Smooth muscle cell (in vitro differentiated cells): ENCODE measurements around the gene ADK. TPM values are rescaled to one million over a fixed set of nuclear protein-coding genes. Genes with fewer than 3 reads are reported as not detected.
"Not testable (repeated sequence)": the region's sequence is repeated elsewhere in the genome, so short reads cannot be mapped to it uniquely, and the experiment has no call there.

ENCODE experiments used
- DNase-seq: peaks from one replicate; lab custom pipeline; 2025; ENCODE audit not compliant: unreplicated experiment; lab: John Stamatoyannopoulos, UW
- H2AFZ ChIP-seq: fragments of 200-600 bp; sonication (generic); 2 replicates; pipeline ENCODE4 v1.6.0; 2016; ENCODE audit warnings: antibody characterized with exemption, low read depth, mild to moderate bottlenecking
- H3F3A ChIP-seq: fragments of 200-600 bp; sonication (generic); 2 replicates; pipeline ENCODE4 v1.6.0; 2017; ENCODE audit warnings: antibody characterized with exemption, low read depth
- H3K27ac ChIP-seq: fragments of 200-600 bp; sonication (generic); 2 replicates; pipeline ENCODE4 v1.5.1; 2016; ENCODE audit warnings: low read depth, mild to moderate bottlenecking
- H3K27me3 ChIP-seq: fragments of 200-600 bp; sonication (generic); 2 replicates; pipeline ENCODE4 v1.6.1; 2016; ENCODE audit warnings: low read depth, mild to moderate bottlenecking
- H3K36me3 ChIP-seq: fragments of 200-600 bp; sonication (generic); 2 replicates; pipeline ENCODE4 v1.5.1; 2016; ENCODE audit warnings: low read depth
- H3K4me1 ChIP-seq: fragments of 200-600 bp; sonication (generic); 2 replicates; pipeline ENCODE4 v1.5.1; 2016; ENCODE audit warnings: low read depth
- H3K4me2 ChIP-seq: fragments of 200-600 bp; sonication (generic); 2 replicates; pipeline ENCODE4 v1.6.0; 2016; ENCODE audit warnings: mild to moderate bottlenecking
- H3K4me3 ChIP-seq: fragments of 200-600 bp; sonication (generic); 2 replicates; pipeline ENCODE4 v1.5.1; 2016; ENCODE audit warnings: mild to moderate bottlenecking
- H3K79me2 ChIP-seq: fragments of 200-600 bp; sonication (generic); 2 replicates; pipeline ENCODE4 v1.6.0; 2016; ENCODE audit warnings: low read depth, mild to moderate bottlenecking
- H3K9ac ChIP-seq: fragments of 200-600 bp; sonication (generic); 2 replicates; pipeline ENCODE4 v1.6.0; 2016; ENCODE audit warnings: low read depth
- H3K9me3 ChIP-seq: fragments of 200-600 bp; sonication (generic); replicated peaks from 2 replicates; pipeline ENCODE4 v1.5.1; 2016; ENCODE audit warnings: low read depth
- H4K20me1 ChIP-seq: fragments of 200-600 bp; sonication (generic); 2 replicates; pipeline ENCODE4 v1.6.0; 2016; ENCODE audit warnings: low read depth
- CTCF ChIP-seq: fragments of 200-600 bp; sonication (generic); IDR thresholded peaks from 2 replicates; pipeline ENCODE4 v1.5.1; 2017; ENCODE audit warnings: borderline replicate concordance, mild to moderate bottlenecking, antibody characterized with exemption; ENCODE audit not compliant: insufficient read depth, poor library complexity, severe bottlenecking
- WGBS: methylation state at CpG from one replicate; pipeline ENCODE4 v1.1.7; 2016; ENCODE audit warnings: low lambda C conversion rate; 5-methylcytosine and 5-hydroxymethylcytosine counted together
- polyA plus RNA-seq: library from polyadenylated mRNA; unstranded; fragments of >200 nt; fragmentation: Nextera tagmentation; extraction: Ambion mirVana; gene quantifications from 2 replicates; pipeline ENCODE4 v1.2.1, GENCODE V29; 2016
- total RNA-seq: library from RNA; depleted of rRNA; stranded (reverse); fragments of >200 nt; gene quantifications from 2 replicates; pipeline ENCODE4 v1.2.3, GENCODE V29; 2014

ADK gene
- total and polyA plus RNA-seq, 2 experiments from 2014 or later, result 19.4 to 25.1 TPM

GRCh38 chr10:74178042-74178791, 27.2 kb downstream of the ADK start:
- WGBS, result 80% methylated on average over 5 of the region's 5 CpGs
- H3K4me2 ChIP-seq, result peak overlapping the region; percentile 12
- H3K79me2 ChIP-seq, result peaks cover 29% of the 10 kb centered on the region
- no peaks in the 10 kb centered on the region for H3K36me3 ChIP-seq
- DNase-seq, result no peak
- H3K4me1 ChIP-seq, result peaks cover 7% of the 10 kb centered on the region
- no peak overlapping the region for H3K27ac ChIP-seq
- no peak for TF ChIP-seq CTCF
- no peaks in the 10 kb centered on the region for H3K27me3 ChIP-seq
- H3K4me3 ChIP-seq, result peak overlapping the region; percentile 71
- no peaks in the 10 kb centered on the region for H3K9me3 ChIP-seq
- no peak overlapping the region for H3K9ac ChIP-seq
- H3F3A ChIP-seq, result no peaks in the 10 kb centered on the region
- no peak overlapping the region for H2AFZ ChIP-seq
- peaks cover 7% of the 10 kb centered on the region for H4K20me1 ChIP-seq

GRCh38 chr10:74179111-74179710, 28.2 kb downstream of the ADK start:
- H3K9me3 ChIP-seq, result no peaks in the 10 kb centered on the region
- H4K20me1 ChIP-seq, result peaks cover 7% of the 10 kb centered on the region
- no peak for TF ChIP-seq CTCF
- H3K27me3 ChIP-seq, result no peaks in the 10 kb centered on the region
- no peak overlapping the region for H3K9ac ChIP-seq
- peaks cover 7% of the 10 kb centered on the region for H3K4me1 ChIP-seq
- no peaks in the 10 kb centered on the region for H3K36me3 ChIP-seq
- H3K4me3 ChIP-seq, result no peak overlapping the region
- H3F3A ChIP-seq, result no peaks in the 10 kb centered on the region
- DNase-seq, result no peak
- WGBS, result 84% methylated on average over 2 of the region's 2 CpGs
- H3K27ac ChIP-seq, result no peak overlapping the region
- H2AFZ ChIP-seq, result no peak overlapping the region
- H3K4me2 ChIP-seq, result no peak overlapping the region
- H3K79me2 ChIP-seq, result peaks cover 37% of the 10 kb centered on the region

- no peak for DNase-seq
- TF ChIP-seq CTCF, result no peak
- Histone ChIP-seq H3K79me2 (peaks cover 69% of the 10 kb centered on the region), H3K27me3 (no peaks in the 10 kb centered on the region), H2AFZ (no peak overlapping the region), H3K27ac (no peak overlapping the region), H3K9ac (no peak overlapping the region), H3K9me3 (no peaks in the 10 kb centered on the region), H3K4me2 (no peak overlapping the region), H4K20me1 (peaks cover 11% of the 10 kb centered on the region), H3K4me3 (no peak overlapping the region), H3K36me3 (no peaks in the 10 kb centered on the region), H3F3A (peaks cover 5% of the 10 kb centered on the region), H3K4me1 (peaks cover 14% of the 10 kb centered on the region)
Observed at GRCh38 chr10:74186678-74187077, 35.7 kb downstream of the ADK start.

- H3K4me1 ChIP-seq, result peaks cover 14% of the 10 kb centered on the region
- no peak for TF ChIP-seq CTCF
- no peaks in the 10 kb centered on the region for H3K36me3 ChIP-seq
- H3K9ac ChIP-seq, result no peak overlapping the region
- peaks cover 5% of the 10 kb centered on the region for H3F3A ChIP-seq
- H4K20me1 ChIP-seq, result peaks cover 8% of the 10 kb centered on the region
- H3K9me3 ChIP-seq, result no peaks in the 10 kb centered on the region
- H2AFZ ChIP-seq, result no peak overlapping the region
- H3K4me3 ChIP-seq, result no peak overlapping the region
- 96% methylated on average over 1 of the region's 1 CpG for WGBS
- H3K79me2 ChIP-seq, result peaks cover 69% of the 10 kb centered on the region
- H3K27ac ChIP-seq, result peak overlapping the region; percentile 23
- DNase-seq, result no peak
- no peak overlapping the region for H3K4me2 ChIP-seq
- no peaks in the 10 kb centered on the region for H3K27me3 ChIP-seq
Observed at GRCh38 chr10:74187237-74187636, 36.2 kb downstream of the ADK start.

GRCh38 chr10:74188617-74189016, 37.6 kb downstream of the ADK start:
- not testable (repeated sequence) for H3K4me2 ChIP-seq, H2AFZ ChIP-seq, H3F3A ChIP-seq, H4K20me1 ChIP-seq, H3K4me3 ChIP-seq, H3K36me3 ChIP-seq, DNase-seq, H3K9ac ChIP-seq, H3K9me3 ChIP-seq, H3K27me3 ChIP-seq
- H3K79me2 ChIP-seq, result peaks cover 69% of the 10 kb centered on the region
- peaks cover 14% of the 10 kb centered on the region for H3K4me1 ChIP-seq
- H3K27ac ChIP-seq, result peak overlapping the region; percentile 87
- 96% methylated on average over 13 of the region's 13 CpGs for WGBS
